Measurements from ENCODE around the gene ASPA. TPM values are rescaled to one million over a fixed set of nuclear protein-coding genes. Genes with fewer than 3 reads are reported as not detected.
"Not testable (repeated sequence)": the region's sequence is repeated elsewhere in the genome, so short reads cannot be mapped to it uniquely, and the experiment has no call there.

Gene ASPA
- not detected in 2 replicates for total RNA-seq

GRCh38 chr17:3475812-3476610 is at the start of gene ASPA:
Gene ASPA (plus strand): TSS chr17:3475997. CDS start chr17:3476160, 163 bp downstream.
- DNase-seq (ENCODE audit: extremely low read depth, low read depth, low spot score) = no peak

- DNase-seq (ENCODE audit: extremely low read depth, low read depth, low spot score) = not testable (repeated sequence)
Measured at GRCh38 chr17:3433215-3433614, 42.6 kb upstream of the ASPA start.

DNA sequence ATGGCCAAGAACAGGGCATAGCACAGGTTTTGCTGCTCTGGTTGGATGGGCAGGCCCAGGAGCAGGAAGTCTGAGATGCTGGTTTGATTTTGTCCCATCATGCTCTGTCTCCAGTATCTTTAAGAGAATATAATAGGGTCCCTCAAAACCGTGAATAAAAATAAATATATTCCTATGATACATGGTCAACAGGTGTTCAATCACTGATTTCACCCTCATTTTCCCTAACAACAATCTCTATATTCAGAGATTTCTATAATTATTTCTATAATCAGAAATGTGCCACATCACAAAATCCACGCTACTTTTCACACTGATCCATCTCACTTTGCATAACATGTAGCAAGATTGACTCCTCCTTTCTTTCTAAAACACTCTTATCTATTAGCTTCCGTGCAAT is 42.1 kb upstream of the ASPA start, which contains the start of gene OR1E2:
OR1E2 (minus strand) TSS at position 101 of the 400 bp plus-strand sequence; CDS start at position 101, 0 bp downstream.
- no peak for DNase-seq (ENCODE audit: extremely low read depth, low read depth, low spot score)

GRCh38 chr17:3438368-3438767 is 37.4 kb upstream of the ASPA start:
- no peak for DNase-seq (ENCODE audit: extremely low read depth, low read depth, low spot score)

DNA sequence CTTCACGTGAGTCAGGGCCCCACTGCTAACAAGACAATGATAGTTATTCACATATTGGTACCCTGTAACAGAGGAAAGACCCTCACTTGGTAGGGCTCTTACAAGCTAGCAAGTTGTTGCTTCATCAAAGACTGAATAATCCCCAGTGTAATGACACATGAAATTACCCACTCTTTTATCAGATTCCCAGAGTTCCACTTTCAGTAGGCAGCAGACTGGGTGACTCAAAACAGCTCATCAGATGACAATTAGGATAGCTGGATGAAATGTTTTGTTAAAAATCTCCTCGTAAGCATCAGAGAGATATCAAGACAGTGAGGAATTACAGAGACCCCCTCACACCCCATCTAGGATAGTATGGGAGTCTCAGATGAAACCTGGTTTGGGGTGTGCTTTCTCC is 35.3 kb upstream of the ASPA start:
- DNase-seq (ENCODE audit: extremely low read depth, low read depth, low spot score) = no peak

DNA sequence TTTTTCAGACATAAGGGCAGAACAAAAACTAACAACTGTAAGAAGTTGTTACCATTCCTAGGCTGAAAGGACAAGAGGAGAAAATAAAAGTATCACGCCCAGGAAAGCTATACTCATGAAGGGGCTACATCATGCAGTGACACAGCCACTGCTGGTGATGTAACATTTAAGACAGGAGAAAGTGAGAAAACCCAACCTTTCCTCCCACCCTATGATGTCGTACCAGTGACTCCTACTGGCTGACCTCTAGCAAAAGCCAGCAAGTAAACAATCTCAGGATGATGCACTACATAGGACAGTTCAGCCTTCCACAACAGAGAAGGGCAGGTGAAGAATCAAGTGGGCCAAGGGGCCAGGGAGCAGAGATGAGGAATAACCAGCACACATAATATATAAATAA is 28.2 kb upstream of the ASPA start:
- no peak for DNase-seq (ENCODE audit: extremely low read depth, low read depth, low spot score)

- no peak for DNase-seq (ENCODE audit: extremely low read depth, low read depth, low spot score)
Measured at GRCh38 chr17:3448059-3448665, 27.6 kb upstream of the ASPA start.

- DNase-seq (ENCODE audit: extremely low read depth, low read depth, low spot score) = not testable (repeated sequence)
Measured at GRCh38 chr17:3466355-3466754, 9.4 kb upstream of the ASPA start.

DNA sequence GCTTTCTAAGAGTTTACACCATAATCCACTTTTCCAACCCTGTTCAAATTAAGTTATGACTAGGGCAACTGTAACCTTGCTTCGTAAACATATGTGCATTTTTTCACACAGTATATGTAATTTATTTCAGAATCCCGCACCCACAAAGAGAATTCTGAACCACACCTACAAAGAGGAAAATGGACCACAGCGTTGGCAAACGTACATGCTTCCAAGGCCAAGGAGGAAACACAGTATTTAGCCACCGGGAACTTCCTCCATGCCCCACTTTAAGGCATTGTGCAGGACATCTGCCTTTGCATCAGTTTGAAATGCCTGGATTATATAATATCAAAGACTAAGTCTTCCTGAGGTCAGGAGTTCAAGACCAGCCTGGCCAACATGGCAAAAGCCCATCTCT is 6.3 kb upstream of the ASPA start:
- DNase-seq (ENCODE audit: extremely low read depth, low read depth, low spot score) = no peak

GRCh38 chr17:3471599-3471998 is 4.2 kb upstream of the ASPA start, which contains the start of gene SPATA22:
Gene SPATA22 (minus strand): TSS chr17:3471819. CDS start chr17:3469325, 2,494 bp downstream.
- no peak for DNase-seq (ENCODE audit: extremely low read depth, low read depth, low spot score)

- no peak for DNase-seq (ENCODE audit: extremely low read depth, low read depth, low spot score)
Measured at GRCh38 chr17:3472137-3472536, 3.7 kb upstream of the ASPA start.

- DNase-seq (ENCODE audit: extremely low read depth, low read depth, low spot score) = no peak
Measured at GRCh38 chr17:3474212-3474611, 1.6 kb upstream of the ASPA start.

GRCh38 chr17:3475251-3475685 is 529 bp upstream of the ASPA start:
- no peak for DNase-seq (ENCODE audit: extremely low read depth, low read depth, low spot score)

- DNase-seq (ENCODE audit: extremely low read depth, low read depth, low spot score) = no peak
Measured at GRCh38 chr17:3479988-3480387, 4.2 kb downstream of the ASPA start.

- no peak for DNase-seq (ENCODE audit: extremely low read depth, low read depth, low spot score)
Measured at GRCh38 chr17:3482852-3483251, 7.1 kb downstream of the ASPA start.

GRCh38 chr17:3485481-3486068 is 9.8 kb downstream of the ASPA start:
- DNase-seq (ENCODE audit: extremely low read depth, low read depth, low spot score) = no peak

DNA sequence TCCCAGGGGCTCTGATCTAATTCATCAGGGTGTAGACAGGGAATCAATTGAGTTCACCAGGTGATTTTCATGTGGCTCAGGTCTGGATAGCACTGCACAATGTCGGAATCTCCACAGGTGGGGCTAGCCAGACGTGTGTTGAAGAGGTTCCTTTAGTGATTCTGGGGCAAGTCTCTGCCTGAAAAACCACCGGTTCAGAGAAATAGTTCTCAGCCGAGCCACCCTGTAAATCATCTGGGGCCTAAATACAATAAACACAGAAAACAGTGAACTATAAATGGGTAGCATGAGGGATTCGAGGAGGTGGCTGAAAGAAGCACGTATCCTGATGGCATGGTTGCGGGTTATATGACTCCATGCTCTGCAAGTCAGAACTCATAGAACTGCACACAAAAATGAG is 21.3 kb downstream of the ASPA start:
- DNase-seq (ENCODE audit: extremely low read depth, low read depth, low spot score) = no peak

GRCh38 chr17:3501344-3501743 is 25.5 kb downstream of the ASPA start:
- no peak for DNase-seq (ENCODE audit: extremely low read depth, low read depth, low spot score)

DNA sequence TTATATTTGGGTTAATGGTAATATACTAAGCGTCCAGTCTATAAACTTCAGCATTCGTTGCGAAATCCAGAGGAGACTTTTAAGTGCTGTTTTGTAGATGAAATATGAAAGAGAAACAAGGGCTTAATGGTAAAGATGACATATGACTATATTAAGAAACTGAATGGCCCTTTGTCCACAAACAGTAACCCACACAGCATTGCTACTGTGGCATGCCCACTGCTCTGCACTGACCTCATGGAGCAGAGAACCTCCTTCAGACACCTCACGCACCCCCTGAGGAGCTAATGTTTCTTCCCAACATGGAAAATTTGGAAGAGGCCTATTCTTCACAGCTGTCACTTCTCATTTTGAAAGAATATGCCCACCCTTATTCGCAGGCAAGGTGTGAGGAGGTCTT is 26.7 kb downstream of the ASPA start:
- no peak for DNase-seq (ENCODE audit: extremely low read depth, low read depth, low spot score)

- DNase-seq (ENCODE audit: extremely low read depth, low read depth, low spot score) = no peak
Measured at GRCh38 chr17:3503285-3503684, 27.5 kb downstream of the ASPA start.

- no peak for DNase-seq (ENCODE audit: extremely low read depth, low read depth, low spot score)
Measured at GRCh38 chr17:3505008-3505407, 29.2 kb downstream of the ASPA start.

- no peak for DNase-seq (ENCODE audit: extremely low read depth, low read depth, low spot score)
Measured at GRCh38 chr17:3506054-3506453, 30.3 kb downstream of the ASPA start.
